H7 (cell line): Measurements from ENCODE around the gene TRAPPC10. TPM values are rescaled to one million over a fixed set of nuclear protein-coding genes. Genes with fewer than 3 reads are reported as not detected.
A peak's percentile ranks its signal among the peaks of the same experiment; 100 is the strongest.

ENCODE experiments used
- DNase-seq: peaks from one replicate; pipeline ENCODE4 v3.0.0; 2012
- H3K27me3 ChIP-seq: 2 replicates; pipeline ENCODE4 v1.6.0; 2011; ENCODE audit warnings: mild to moderate bottlenecking, low read length; ENCODE audit not compliant: control insufficient read depth, insufficient read depth
- H3K36me3 ChIP-seq: replicated peaks from 2 replicates; pipeline ENCODE4 v1.5.1; 2011; ENCODE audit warnings: low read length; ENCODE audit not compliant: control insufficient read depth, insufficient read depth
- H3K4me3 ChIP-seq: 2 replicates; pipeline ENCODE4 v1.5.1; 2011; ENCODE audit warnings: low read depth, mild to moderate bottlenecking, control low read depth, low read length, moderate library complexity; ENCODE audit not compliant: insufficient read depth
- total RNA-seq: library from RNA; depleted of rRNA; stranded (reverse); fragments of >200 nt; shearing (Covaris generic); gene quantifications from 2 replicates; pipeline ENCODE4 v1.2.3, GENCODE V29; 2014; rRNA removed

Gene TRAPPC10, protein sequence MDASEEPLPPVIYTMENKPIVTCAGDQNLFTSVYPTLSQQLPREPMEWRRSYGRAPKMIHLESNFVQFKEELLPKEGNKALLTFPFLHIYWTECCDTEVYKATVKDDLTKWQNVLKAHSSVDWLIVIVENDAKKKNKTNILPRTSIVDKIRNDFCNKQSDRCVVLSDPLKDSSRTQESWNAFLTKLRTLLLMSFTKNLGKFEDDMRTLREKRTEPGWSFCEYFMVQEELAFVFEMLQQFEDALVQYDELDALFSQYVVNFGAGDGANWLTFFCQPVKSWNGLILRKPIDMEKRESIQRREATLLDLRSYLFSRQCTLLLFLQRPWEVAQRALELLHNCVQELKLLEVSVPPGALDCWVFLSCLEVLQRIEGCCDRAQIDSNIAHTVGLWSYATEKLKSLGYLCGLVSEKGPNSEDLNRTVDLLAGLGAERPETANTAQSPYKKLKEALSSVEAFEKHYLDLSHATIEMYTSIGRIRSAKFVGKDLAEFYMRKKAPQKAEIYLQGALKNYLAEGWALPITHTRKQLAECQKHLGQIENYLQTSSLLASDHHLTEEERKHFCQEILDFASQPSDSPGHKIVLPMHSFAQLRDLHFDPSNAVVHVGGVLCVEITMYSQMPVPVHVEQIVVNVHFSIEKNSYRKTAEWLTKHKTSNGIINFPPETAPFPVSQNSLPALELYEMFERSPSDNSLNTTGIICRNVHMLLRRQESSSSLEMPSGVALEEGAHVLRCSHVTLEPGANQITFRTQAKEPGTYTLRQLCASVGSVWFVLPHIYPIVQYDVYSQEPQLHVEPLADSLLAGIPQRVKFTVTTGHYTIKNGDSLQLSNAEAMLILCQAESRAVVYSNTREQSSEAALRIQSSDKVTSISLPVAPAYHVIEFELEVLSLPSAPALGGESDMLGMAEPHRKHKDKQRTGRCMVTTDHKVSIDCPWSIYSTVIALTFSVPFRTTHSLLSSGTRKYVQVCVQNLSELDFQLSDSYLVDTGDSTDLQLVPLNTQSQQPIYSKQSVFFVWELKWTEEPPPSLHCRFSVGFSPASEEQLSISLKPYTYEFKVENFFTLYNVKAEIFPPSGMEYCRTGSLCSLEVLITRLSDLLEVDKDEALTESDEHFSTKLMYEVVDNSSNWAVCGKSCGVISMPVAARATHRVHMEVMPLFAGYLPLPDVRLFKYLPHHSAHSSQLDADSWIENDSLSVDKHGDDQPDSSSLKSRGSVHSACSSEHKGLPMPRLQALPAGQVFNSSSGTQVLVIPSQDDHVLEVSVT
- 24.8 and 34.5 TPM in 2 replicates for total RNA-seq

- peak; percentile 94 for DNase-seq
- peak within 1 kb of the TSS; percentile 84 for H3K4me3 ChIP-seq
Observed at GRCh38 chr21:44011579-44012473, at the start of gene TRAPPC10. Gene TRAPPC10 (plus strand): TSS chr21:44012309. CDS start chr21:44012494, 185 bp downstream.

DNA sequence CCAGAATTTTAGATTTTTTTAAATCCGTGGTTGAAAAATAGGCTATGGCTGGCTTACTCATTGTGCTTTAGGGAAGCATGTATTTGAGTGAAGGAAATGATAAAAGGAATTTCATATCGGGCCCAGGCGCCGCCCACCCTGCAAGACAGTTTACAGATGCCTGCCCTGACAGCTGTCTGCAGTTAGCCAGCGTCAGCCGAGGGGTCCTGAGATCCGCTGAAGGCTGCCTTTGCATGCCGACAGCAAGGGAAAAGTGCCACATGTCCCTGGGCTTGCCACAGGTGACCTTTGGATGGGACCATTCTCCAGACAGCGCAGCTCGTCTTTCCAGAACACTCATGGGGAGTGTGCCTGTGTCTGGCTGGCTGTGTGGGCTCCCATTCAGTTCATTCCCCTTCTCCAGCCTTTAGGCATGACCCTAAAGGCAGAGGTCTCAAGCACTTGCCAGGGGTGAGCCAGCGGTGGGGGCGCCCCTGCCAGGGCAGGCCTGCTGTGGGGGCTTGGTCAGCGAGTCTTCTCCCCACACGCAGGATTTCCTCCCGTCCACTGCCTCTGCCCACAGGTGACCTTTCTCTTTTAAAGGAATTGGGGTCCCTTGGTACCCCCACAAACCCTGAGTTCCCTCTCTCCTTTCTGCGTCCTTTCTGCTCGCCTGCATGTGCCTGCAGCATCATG lies 46.1 kb upstream of the TRAPPC10 start:
- H3K36me3 ChIP-seq = no peaks in the 10 kb centered on the region
- H3K4me3 ChIP-seq = no peak overlapping the region
- no peaks in the 10 kb centered on the region for H3K27me3 ChIP-seq
- peak; percentile 35 for DNase-seq

More at GRCh38 chr21:44011579-44012473, at the start of gene TRAPPC10:
- no peaks in the 10 kb centered on the region for H3K36me3 ChIP-seq
- no peaks in the 10 kb centered on the region for H3K27me3 ChIP-seq

DNA sequence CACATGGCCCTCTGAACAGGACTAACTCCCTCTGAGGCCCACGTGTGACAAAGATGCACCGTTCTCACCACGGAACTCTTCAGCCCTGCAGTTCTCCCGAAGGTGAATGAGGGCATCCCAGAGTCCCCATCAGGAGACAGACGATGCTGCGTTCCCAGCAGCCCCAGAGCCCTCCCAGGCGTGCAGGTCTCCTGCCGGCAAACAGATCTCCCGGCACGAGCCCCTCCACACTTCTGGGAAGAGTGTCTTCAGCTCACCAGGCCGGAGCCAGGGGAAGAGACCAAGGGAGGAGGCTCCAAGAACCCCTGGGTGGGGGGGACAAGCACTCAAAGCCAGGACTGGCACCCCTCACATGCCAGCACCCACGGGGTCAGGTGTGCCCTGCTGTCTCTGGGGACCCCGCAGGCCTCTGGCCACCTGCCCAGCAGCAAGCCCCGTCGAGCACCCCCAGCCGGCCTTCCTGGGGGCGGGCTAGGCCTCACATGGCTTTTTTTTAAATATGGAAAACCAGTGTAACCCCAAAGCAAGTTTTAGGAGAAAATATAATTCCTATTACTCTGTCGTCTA lies 45.1 kb upstream of the TRAPPC10 start:
- H3K36me3 ChIP-seq = no peaks in the 10 kb centered on the region
- H3K27me3 ChIP-seq = no peaks in the 10 kb centered on the region
- no peak overlapping the region for H3K4me3 ChIP-seq
- DNase-seq = peak; percentile 57

DNA sequence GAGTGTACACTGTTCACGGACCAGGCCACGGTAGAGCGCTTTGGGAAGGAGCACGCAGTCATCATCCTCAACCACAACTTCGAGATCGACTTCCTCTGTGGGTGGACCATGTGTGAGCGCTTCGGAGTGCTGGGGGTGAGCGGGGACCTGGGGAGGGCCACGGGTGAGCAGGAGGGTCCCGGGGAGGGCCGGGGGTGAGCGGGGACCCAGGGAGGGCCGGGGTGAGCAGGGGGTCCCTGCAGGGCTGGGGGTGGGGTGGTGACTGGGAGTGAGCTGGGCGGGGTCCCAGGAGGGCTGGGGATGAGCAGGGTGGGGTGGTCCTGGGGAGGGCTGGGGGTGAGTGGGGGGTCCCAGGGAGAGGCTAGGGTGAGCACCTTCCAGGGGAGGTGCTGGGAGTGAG lies 44.1 kb upstream of the TRAPPC10 start:
- Histone ChIP-seq H3K4me3 (no peak overlapping the region), H3K27me3 (no peaks in the 10 kb centered on the region), H3K36me3 (no peaks in the 10 kb centered on the region)
- DNase-seq = no peak

DNA sequence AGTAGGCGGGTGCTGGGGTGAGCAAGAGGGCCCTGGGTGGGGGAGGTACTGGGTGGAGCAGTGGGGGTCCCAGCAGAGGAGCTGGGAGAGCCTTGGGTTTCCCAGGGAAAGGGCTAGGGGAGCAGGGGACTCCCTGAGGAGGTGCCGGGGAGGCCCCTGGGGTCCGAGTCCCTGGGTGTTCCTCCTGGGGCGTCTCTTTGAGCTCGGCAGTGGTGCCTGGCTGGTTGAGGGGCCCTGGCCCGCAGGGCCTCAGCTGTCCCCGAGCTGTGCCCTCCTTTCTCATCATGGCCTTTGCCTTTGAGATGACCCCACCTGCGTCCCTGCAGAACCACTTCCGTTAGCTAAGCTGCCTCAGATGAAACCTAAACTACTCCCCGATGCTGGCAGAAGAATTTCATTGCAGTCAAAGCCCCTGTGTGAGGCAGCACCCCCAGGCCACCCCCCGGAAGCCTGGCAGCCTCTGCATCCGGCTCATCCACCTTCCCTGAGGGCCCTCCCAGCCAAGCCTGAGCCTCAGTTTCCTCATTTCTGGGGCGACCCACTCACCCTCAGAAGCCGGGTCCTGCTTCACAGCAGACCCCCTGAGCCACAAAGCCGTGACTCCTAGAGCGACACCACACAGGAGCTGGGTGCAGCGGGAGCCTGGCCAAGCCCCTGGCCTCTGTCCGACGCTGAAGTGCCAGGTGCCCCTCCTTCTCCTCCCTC lies 43.5 kb upstream of the TRAPPC10 start:
- no peaks in the 10 kb centered on the region for H3K36me3 ChIP-seq
- no peak overlapping the region for H3K4me3 ChIP-seq
- DNase-seq = peak; percentile 51
- no peaks in the 10 kb centered on the region for H3K27me3 ChIP-seq

- DNase-seq = peak; percentile 49
- no peak overlapping the region for H3K4me3 ChIP-seq
- no peaks in the 10 kb centered on the region for H3K27me3 ChIP-seq
- H3K36me3 ChIP-seq = no peaks in the 10 kb centered on the region
Observed at GRCh38 chr21:43969115-43969444, 43.0 kb upstream of the TRAPPC10 start.

GRCh38 chr21:43970551-43970950 lies 41.6 kb upstream of the TRAPPC10 start:
- H3K27me3 ChIP-seq = no peaks in the 10 kb centered on the region
- no peak overlapping the region for H3K4me3 ChIP-seq
- no peaks in the 10 kb centered on the region for H3K36me3 ChIP-seq
- DNase-seq = peak; percentile 39

- Histone ChIP-seq H3K4me3 (no peak overlapping the region), H3K36me3 (no peaks in the 10 kb centered on the region), H3K27me3 (no peaks in the 10 kb centered on the region)
- peak; percentile 69 for DNase-seq
Observed at GRCh38 chr21:43971201-43971991, 40.7 kb upstream of the TRAPPC10 start.

DNA sequence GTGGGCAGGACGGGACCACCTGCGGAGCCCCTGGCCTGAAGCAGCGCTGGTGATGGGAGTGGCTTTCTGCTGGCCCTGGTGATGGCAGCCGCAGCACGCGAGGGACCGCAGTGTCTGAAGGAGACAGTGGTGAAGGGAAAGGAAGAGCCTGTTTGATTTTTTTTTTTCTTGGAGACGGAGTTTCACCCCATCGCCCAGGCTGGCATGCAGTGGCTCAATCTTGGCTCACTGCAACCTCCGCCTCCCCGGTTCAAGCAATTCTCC lies 40.2 kb upstream of the TRAPPC10 start:
- no peak for DNase-seq
- Histone ChIP-seq H3K4me3 (no peak overlapping the region), H3K36me3 (no peaks in the 10 kb centered on the region), H3K27me3 (no peaks in the 10 kb centered on the region)

DNA sequence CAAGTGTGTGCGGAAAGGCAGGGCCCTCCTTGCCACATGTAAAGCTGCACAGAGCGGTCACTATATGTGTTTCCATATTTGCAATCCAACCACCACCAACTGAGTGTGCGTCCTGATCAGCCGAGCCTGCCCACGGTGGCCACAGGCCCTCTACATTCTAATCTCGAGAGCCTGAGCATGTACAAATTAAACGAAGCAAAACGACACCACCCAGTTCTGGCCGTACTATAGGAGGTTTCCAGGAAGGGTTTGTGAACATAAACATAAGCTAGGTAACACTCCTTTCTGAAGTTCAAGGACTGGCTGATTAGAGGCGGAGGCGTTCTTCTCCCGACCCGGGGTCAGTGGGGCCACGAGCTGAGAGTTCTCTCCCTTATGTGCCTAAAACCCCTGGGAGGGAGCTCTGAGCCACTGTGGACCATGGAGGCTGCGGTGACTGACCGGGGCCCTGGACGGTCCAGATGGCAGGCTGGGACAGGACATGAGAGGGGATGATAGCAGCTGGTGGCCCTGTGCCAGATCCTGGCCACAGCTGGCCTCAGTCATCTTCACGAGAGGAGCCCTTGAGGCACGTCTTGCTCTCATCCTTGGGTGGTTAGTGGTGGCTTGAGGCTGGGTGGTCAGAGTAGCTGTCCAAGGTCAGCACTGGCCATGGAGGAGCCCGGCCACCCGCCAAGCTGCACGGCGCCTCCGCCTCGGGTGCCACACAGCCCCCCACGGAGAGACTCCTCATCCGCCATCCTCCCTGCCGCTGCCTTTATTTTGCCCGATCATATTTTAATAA lies 39.1 kb upstream of the TRAPPC10 start:
- H3K27me3 ChIP-seq = no peaks in the 10 kb centered on the region
- no peak overlapping the region for H3K4me3 ChIP-seq
- H3K36me3 ChIP-seq = no peaks in the 10 kb centered on the region
- peak; percentile 51 for DNase-seq

- no peak overlapping the region for H3K4me3 ChIP-seq
- H3K36me3 ChIP-seq = no peaks in the 10 kb centered on the region
- peak; percentile 58 for DNase-seq
- H3K27me3 ChIP-seq = no peaks in the 10 kb centered on the region
Observed at GRCh38 chr21:43973634-43973955, 38.5 kb upstream of the TRAPPC10 start.
